Stimulated activated naive CD8-positive, alpha-beta T cell treated with anti-CD3 and anti-CD28 coated beads, Interleukin-15, Interleukin-2, amounts not matched to agents 100 U/mL and 50 U/mL, for 24 hours (primary cell): ENCODE results near the gene DHX8.
"Not testable (repeated sequence)": the region's sequence is repeated elsewhere in the genome, so short reads cannot be mapped to it uniquely, and the experiment has no call there.

Experiments
- ATAC-seq: fragments of 150-1000 bp; cut with Tn5 transposase; one replicate; pipeline ENCODE4 v1.10.0; 2021
- DNase-seq: peaks from one replicate; pipeline ENCODE4 v3.0.0; 2021

Gene DHX8

GRCh38 chr17:43483674-43484551, at the start of gene DHX8:
Gene DHX8, plus strand, starts transcription at chr17:43483975. Its CDS starts 63 bp downstream, at chr17:43484038.
- ATAC-seq (peak; percentile 99), DNase-seq (peak; percentile 99)

GRCh38 chr17:43434902-43435319, 48.9 kb upstream of the DHX8 start:
- ATAC-seq = no peak
- DNase-seq = no peak

- no peak for ATAC-seq
- DNase-seq = no peak
These were observed 46.0 kb upstream of the DHX8 start for GRCh38 chr17:43437756-43438155.

GRCh38 chr17:43438626-43439025, 45.1 kb upstream of the DHX8 start:
- no peak for DNase-seq
- no peak for ATAC-seq

GRCh38 chr17:43439041-43439440, 44.7 kb upstream of the DHX8 start:
- ATAC-seq = no peak
- DNase-seq = no peak

GRCh38 chr17:43442711-43443110, 41.1 kb upstream of the DHX8 start:
- no peak for DNase-seq
- no peak for ATAC-seq

- no peak for ATAC-seq
- no peak for DNase-seq
These were observed 40.4 kb upstream of the DHX8 start for GRCh38 chr17:43443381-43443780.

- ATAC-seq (no peak), DNase-seq (no peak)
These were observed 39.4 kb upstream of the DHX8 start for GRCh38 chr17:43444223-43445008.

GRCh38 chr17:43445009-43445589, 38.7 kb upstream of the DHX8 start:
- DNase-seq (no peak), ATAC-seq (no peak)

- DNase-seq (no peak), ATAC-seq (no peak)
These were observed 37.0 kb upstream of the DHX8 start for GRCh38 chr17:43446773-43447172.

GRCh38 chr17:43448720-43449469, 34.9 kb upstream of the DHX8 start:
- no peak for ATAC-seq
- DNase-seq = no peak

- ATAC-seq (no peak), DNase-seq (no peak)
These were observed 34.1 kb upstream of the DHX8 start for GRCh38 chr17:43449470-43450248.

GRCh38 chr17:43450791-43451190, 33.0 kb upstream of the DHX8 start:
- ATAC-seq, DNase-seq: not testable (repeated sequence)

GRCh38 chr17:43451741-43452140, 32.0 kb upstream of the DHX8 start:
- not testable (repeated sequence) for DNase-seq, ATAC-seq

- DNase-seq = no peak
- no peak for ATAC-seq
These were observed 30.4 kb upstream of the DHX8 start for GRCh38 chr17:43453331-43453812.

GRCh38 chr17:43454868-43455267, 28.9 kb upstream of the DHX8 start:
- no peak for ATAC-seq
- DNase-seq = no peak

- DNase-seq = no peak
These were observed 27.7 kb upstream of the DHX8 start for GRCh38 chr17:43456029-43456428.

GRCh38 chr17:43456661-43457361, 27.0 kb upstream of the DHX8 start:
- ATAC-seq = peak; percentile 55
- DNase-seq = peak; percentile 10

More at GRCh38 chr17:43456029-43456428, 27.7 kb upstream of the DHX8 start:
- ATAC-seq = no peak

GRCh38 chr17:43457362-43457692, 26.4 kb upstream of the DHX8 start:
- DNase-seq (no peak), ATAC-seq (no peak)

- ATAC-seq, DNase-seq: not testable (repeated sequence)
These were observed 23.9 kb upstream of the DHX8 start for GRCh38 chr17:43459878-43460277.
